Neuronal stem cell (in vitro differentiated cells): Measurements from ENCODE around the gene CTDSP2.

Experiments used
- DNase-seq: peaks from one replicate; pipeline ENCODE4 v3.0.0-alpha.2; 2013; ENCODE audit warnings: low spot score
- H2AFZ ChIP-seq: one replicate; pipeline ENCODE4 v1.6.1; 2013; ENCODE audit warnings: mild to moderate bottlenecking, low read length, inconsistent platforms
- H2AK5ac ChIP-seq: 2 replicates; pipeline ENCODE4 v1.6.1; 2013; ENCODE audit warnings: low read depth, mild to moderate bottlenecking, inconsistent platforms, low read length, moderate library complexity, mixed read lengths
- H2BK120ac ChIP-seq: 2 replicates; pipeline ENCODE4 v1.6.1; 2013; ENCODE audit warnings: low read depth, mild to moderate bottlenecking, inconsistent platforms, low read length, moderate library complexity, mixed read lengths
- H2BK12ac ChIP-seq: one replicate; pipeline ENCODE4 v1.6.1; 2013; ENCODE audit warnings: low read length, inconsistent platforms
- H2BK15ac ChIP-seq: 2 replicates; pipeline ENCODE4 v1.6.1; 2013; ENCODE audit warnings: mild to moderate bottlenecking, low read length, inconsistent platforms, mixed read lengths
- H2BK5ac ChIP-seq: one replicate; pipeline ENCODE4 v1.6.1; 2013; ENCODE audit warnings: inconsistent platforms, mild to moderate bottlenecking, low read length, moderate library complexity
- H3K14ac ChIP-seq: one replicate; pipeline ENCODE4 v1.6.1; 2013; ENCODE audit warnings: low read length, inconsistent platforms
- H3K18ac ChIP-seq: 2 replicates; pipeline ENCODE4 v1.6.1; 2013; ENCODE audit warnings: low read length, inconsistent platforms
- H3K23ac ChIP-seq: 2 replicates; pipeline ENCODE4 v1.6.1; 2013; ENCODE audit warnings: low read depth, mild to moderate bottlenecking, mixed read lengths, low read length, inconsistent platforms; ENCODE audit not compliant: poor library complexity
- H3K27ac ChIP-seq: replicated peaks from 3 replicates; pipeline ENCODE4 v1.5.1; 2013; ENCODE audit warnings: low read length, inconsistent platforms
- H3K27me3 ChIP-seq, 3 experiments: 2 replicates each; pipeline ENCODE4 v1.6.1; 2013; ENCODE audit warnings: low read length in 3 of 3, mild to moderate bottlenecking in 2 of 3, inconsistent platforms in 1 of 3, low read depth in 1 of 3, mixed read lengths in 1 of 3, moderate library complexity in 1 of 3; ENCODE audit not compliant: control insufficient read depth in 3 of 3, insufficient read depth in 3 of 3
- H3K36me3 ChIP-seq, 2 donors: replicated peaks in 1 of 2; 2 replicates each; pipeline ENCODE4 v1.6.1; 2013; ENCODE audit warnings: low read length in 2 of 2; ENCODE audit not compliant: control insufficient read depth in 2 of 2, insufficient read depth in 2 of 2
- H3K4ac ChIP-seq: 2 replicates; pipeline ENCODE4 v1.6.1; 2013; ENCODE audit warnings: inconsistent platforms, mild to moderate bottlenecking, low read length, moderate library complexity
- H3K4me1 ChIP-seq, 2 donors: 1 replicate in 1 of 2; 2 replicates in 1 of 2; pipeline ENCODE4 v1.6.1; 2013; ENCODE audit warnings: low read length in 2 of 2, low read depth in 1 of 2; ENCODE audit not compliant: control insufficient read depth in 2 of 2, insufficient read depth in 1 of 2
- H3K4me2 ChIP-seq: one replicate; pipeline ENCODE4 v1.6.1; 2013; ENCODE audit warnings: mild to moderate bottlenecking, low read length, inconsistent platforms; ENCODE audit not compliant: insufficient read depth, poor library complexity, severe bottlenecking
- H3K4me3 ChIP-seq, 2 donors: 2 replicates each; pipeline ENCODE4 v1.5.1; 2013; ENCODE audit warnings: low read length in 2 of 2, mild to moderate bottlenecking in 2 of 2, inconsistent platforms in 1 of 2, moderate library complexity in 1 of 2
- H3K79me1 ChIP-seq: one replicate; pipeline ENCODE4 v1.6.1; 2013; ENCODE audit warnings: low read depth, mild to moderate bottlenecking, inconsistent platforms, low read length, moderate library complexity
- H3K9ac ChIP-seq: one replicate; pipeline ENCODE4 v1.6.1; 2013; ENCODE audit warnings: mild to moderate bottlenecking, low read depth, low read length, inconsistent platforms; ENCODE audit not compliant: poor library complexity
- H3K9me3 ChIP-seq, 2 donors: replicated peaks in 1 of 2; 2 replicates each; pipeline versions ENCODE3 to v1.6.1; 2013; ENCODE audit warnings: low read length in 2 of 2, mild to moderate bottlenecking in 2 of 2, inconsistent platforms in 1 of 2, low read depth in 1 of 2, mixed read lengths in 1 of 2, moderate library complexity in 1 of 2; ENCODE audit not compliant: control insufficient read depth in 2 of 2, insufficient read depth in 1 of 2
- H4K8ac ChIP-seq: one replicate; pipeline ENCODE4 v1.6.1; 2013; ENCODE audit warnings: low read depth, mild to moderate bottlenecking, inconsistent platforms, low read length, moderate library complexity
- H4K91ac ChIP-seq: one replicate; pipeline ENCODE4 v1.6.1; 2013; ENCODE audit warnings: low read length, low read depth, mild to moderate bottlenecking, inconsistent platforms; ENCODE audit not compliant: poor library complexity
- WGBS, 2 donors: extraction: QIAGEN DNeasy Blood & Tissue Kit; methylation state at CpG; one replicate each; pipeline ENCODE4 v1.1.7; 2013; ENCODE audit warnings: missing lambda C conversion rate in 2 of 2, mixed read lengths in 1 of 2; ENCODE audit not compliant: insufficient read length in 2 of 2, insufficient replicate concordance in 1 of 2; ENCODE audit errors: extremely low coverage in 2 of 2; 5-methylcytosine and 5-hydroxymethylcytosine counted together

CTDSP2 gene

DNA sequence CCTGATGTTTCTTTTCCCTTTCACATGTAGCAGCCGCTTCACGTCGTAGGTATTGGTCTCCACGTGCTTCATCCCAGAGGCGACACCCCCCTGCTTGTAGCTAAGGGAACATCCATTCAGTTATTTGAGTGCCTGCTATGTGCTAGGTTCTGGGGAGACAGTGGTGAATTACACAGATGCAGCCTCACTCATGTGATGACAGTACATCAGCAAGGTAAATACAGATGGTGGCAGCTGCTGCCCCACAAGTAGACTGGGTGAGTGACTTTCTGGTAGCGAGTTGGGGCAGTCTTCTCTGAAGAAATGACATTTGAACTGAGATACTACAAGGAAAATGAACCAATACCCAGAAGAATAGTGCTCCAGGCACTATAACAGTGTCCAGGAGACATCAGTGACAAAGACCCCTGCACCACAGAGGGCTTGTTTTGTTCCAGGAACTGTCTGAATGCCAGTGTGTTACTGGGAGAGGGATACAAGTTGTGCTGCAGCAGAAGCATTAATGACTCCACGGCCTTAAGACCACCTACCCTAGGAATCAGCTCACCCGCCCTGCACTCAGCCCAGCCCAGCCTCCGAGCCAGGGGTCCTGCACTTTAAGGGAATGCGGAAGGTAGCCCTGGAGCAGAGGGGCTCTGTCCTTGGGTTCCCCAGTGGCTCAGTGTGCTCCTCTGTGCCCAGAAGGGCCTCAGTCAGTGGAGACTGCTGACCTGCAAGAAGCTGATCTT, 35.3 kb downstream of the CTDSP2 start:
- Histone ChIP-seq H3K4me1 (no peaks in the 10 kb centered on the region), H3K9me3 (no peaks in the 10 kb centered on the region), H3K4me3 (no peak overlapping the region), H3K9ac (no peak overlapping the region), H3K4ac (no peak overlapping the region), H3K4me2 (no peak overlapping the region), H3K27me3 (peaks cover 0 to 2% (median 0%) of the 10 kb centered on the region in 3 experiments), H3K14ac (no peak overlapping the region), H2BK15ac (no peak overlapping the region), H2AFZ (no peak overlapping the region), H4K8ac (no peak overlapping the region), H2AK5ac (no peak overlapping the region), H3K36me3 (peaks cover 11 to 49% of the 10 kb centered on the region in 2 donors), H3K27ac (no peak overlapping the region), H3K23ac (no peak overlapping the region), H3K79me1 (no peaks in the 10 kb centered on the region), H4K91ac (no peak overlapping the region), H2BK5ac (no peak overlapping the region), H3K18ac (no peak overlapping the region), H2BK12ac (no peak overlapping the region), H2BK120ac (no peak overlapping the region)
- no CpG with 5 or more reads among the region's 10 CpGs for WGBS, 2 donors
- DNase-seq = no peak

DNA sequence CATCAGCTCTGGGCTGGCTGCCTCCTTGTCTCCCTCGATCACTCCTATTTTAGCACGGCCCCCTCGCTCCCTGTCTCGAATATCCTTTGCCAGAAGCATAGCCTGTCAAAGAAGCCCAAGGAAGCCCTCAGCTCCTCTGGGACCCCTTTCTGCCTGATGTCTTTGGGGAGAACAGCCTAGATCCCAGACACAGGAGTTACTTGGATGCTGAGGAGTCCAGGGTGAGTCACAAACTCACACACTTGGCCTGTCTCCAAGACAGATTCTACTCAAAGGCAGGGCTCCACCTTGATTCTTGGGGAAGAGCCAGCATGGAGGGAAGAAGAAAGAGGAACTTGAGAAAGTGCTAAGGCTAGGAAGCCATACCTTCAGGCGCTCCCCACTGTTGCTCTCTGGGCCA, 36.1 kb downstream of the CTDSP2 start:
- no peak for DNase-seq
- Histone ChIP-seq H3K79me1 (no peaks in the 10 kb centered on the region), H2BK120ac (no peak overlapping the region), H3K4me3 (no peak overlapping the region), H4K91ac (no peak overlapping the region), H3K9me3 (no peaks in the 10 kb centered on the region), H3K9ac (no peak overlapping the region), H3K14ac (no peak overlapping the region), H3K18ac (no peak overlapping the region), H2BK12ac (no peak overlapping the region), H3K36me3 (peaks cover 11 to 46% of the 10 kb centered on the region in 2 donors), H3K4me1 (no peaks in the 10 kb centered on the region), H2BK5ac (no peak overlapping the region), H2AFZ (no peak overlapping the region), H3K4me2 (no peak overlapping the region), H2BK15ac (no peak overlapping the region), H2AK5ac (no peak overlapping the region), H3K27ac (no peak overlapping the region), H3K23ac (no peak overlapping the region), H3K27me3 (peaks cover 0 to 2% (median 0%) of the 10 kb centered on the region in 3 experiments), H3K4ac (no peak overlapping the region), H4K8ac (no peak overlapping the region)
- WGBS, 2 donors = no CpG with 5 or more reads among the region's 5 CpGs

DNA sequence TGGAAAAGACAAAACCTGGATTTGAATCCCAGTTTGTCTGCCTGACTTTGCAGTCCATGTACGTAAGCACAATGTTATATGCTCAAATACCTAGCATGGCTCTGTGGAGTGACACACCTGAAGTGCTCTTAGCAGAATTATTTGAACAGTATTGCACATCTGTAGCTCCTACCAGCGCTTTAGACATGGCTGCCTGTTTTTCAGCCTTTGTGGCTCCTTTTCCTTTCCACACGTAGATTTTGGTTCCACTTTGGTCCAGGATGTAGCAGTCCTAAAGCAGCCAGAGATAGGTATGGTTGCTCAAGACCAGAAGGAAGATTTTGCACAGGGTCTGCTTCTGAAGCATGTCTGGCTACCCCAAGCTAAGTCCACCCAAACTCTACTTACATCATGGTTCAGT, 37.1 kb downstream of the CTDSP2 start:
- Histone ChIP-seq H3K23ac (no peak overlapping the region), H3K4me3 (no peak overlapping the region), H3K4ac (no peak overlapping the region), H3K18ac (no peak overlapping the region), H4K8ac (no peak overlapping the region), H4K91ac (no peak overlapping the region), H3K4me1 (no peaks in the 10 kb centered on the region), H2AK5ac (no peak overlapping the region), H3K9me3 (no peaks in the 10 kb centered on the region), H2AFZ (no peak overlapping the region), H3K27me3 (peaks cover 0 to 2% (median 0%) of the 10 kb centered on the region in 3 experiments), H3K36me3 (peaks cover 11 to 47% of the 10 kb centered on the region in 2 donors), H2BK15ac (no peak overlapping the region), H3K9ac (no peak overlapping the region), H3K14ac (no peak overlapping the region), H2BK12ac (no peak overlapping the region), H3K79me1 (no peaks in the 10 kb centered on the region), H2BK120ac (no peak overlapping the region), H3K27ac (no peak overlapping the region), H2BK5ac (no peak overlapping the region), H3K4me2 (no peak overlapping the region)
- no CpG with 5 or more reads among the region's 3 CpGs for WGBS, 2 donors
- no peak for DNase-seq

DNA sequence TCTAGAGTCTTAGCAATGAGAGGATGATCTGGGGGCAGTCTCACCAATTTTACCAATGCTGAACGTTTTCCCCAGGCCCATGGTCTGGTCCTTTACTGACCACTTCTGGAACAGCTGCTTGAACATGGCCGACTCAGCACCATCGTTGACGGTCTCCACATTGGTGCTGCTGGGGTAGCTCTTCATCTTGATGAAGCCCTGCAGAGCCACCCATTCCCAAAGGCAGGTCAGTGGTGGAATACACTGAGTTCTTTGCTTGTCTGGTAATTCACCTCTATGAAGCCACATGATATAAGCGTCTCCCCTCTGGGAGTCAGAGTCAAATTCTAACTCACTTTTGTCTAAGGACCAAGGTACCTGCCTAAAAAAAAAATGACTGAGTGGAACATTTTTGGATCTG, 38.2 kb downstream of the CTDSP2 start:
- Histone ChIP-seq H2BK5ac (no peak overlapping the region), H3K27me3 (peaks cover 0 to 2% (median 0%) of the 10 kb centered on the region in 3 experiments), H2AK5ac (no peak overlapping the region), H3K4me2 (no peak overlapping the region), H3K4me3 (no peak overlapping the region), H2AFZ (no peak overlapping the region), H2BK120ac (no peak overlapping the region), H3K36me3 (peaks cover 11 to 56% of the 10 kb centered on the region in 2 donors), H3K4ac (no peak overlapping the region), H4K8ac (no peak overlapping the region), H2BK15ac (no peak overlapping the region), H4K91ac (no peak overlapping the region), H3K27ac (no peak overlapping the region), H3K14ac (no peak overlapping the region), H2BK12ac (no peak overlapping the region), H3K4me1 (no peaks in the 10 kb centered on the region), H3K23ac (no peak overlapping the region), H3K9ac (no peak overlapping the region), H3K79me1 (no peaks in the 10 kb centered on the region), H3K18ac (no peak overlapping the region), H3K9me3 (no peaks in the 10 kb centered on the region)
- WGBS, 2 donors = no CpG with 5 or more reads among the region's 5 CpGs
- no peak for DNase-seq
